CD4-positive, alpha-beta T cell (primary cell): ENCODE data around the gene KNG1. TPM values are rescaled to one million over a fixed set of nuclear protein-coding genes. Genes with fewer than 3 reads are reported as not detected.

Experiments
- ATAC-seq: fragments of 200-7000 bp; cut with Tn5 transposase; one replicate; pipeline ENCODE4 v1.10.0; 2022; ENCODE audit warnings: mild to moderate bottlenecking; ENCODE audit not compliant: poor library complexity
- CTCF ChIA-PET: fragments of 350-600 bp; sonication (Branson Sonifier 250); formaldehyde crosslinking; loops from one replicate; lab custom pipeline; 2021; ENCODE audit warnings: antibody characterized with exemption, inconsistent platforms; lab: Charles Lee
- POLR2A ChIA-PET: fragments of 350-600 bp; sonication (Branson Sonifier 250); formaldehyde crosslinking; loops from one replicate; lab custom pipeline; 2021; ENCODE audit warnings: antibody characterized with exemption, inconsistent platforms; lab: Charles Lee
- DNase-seq, 14 experiments: peaks; one replicate each; pipeline ENCODE4 v3.0.0-alpha.2; 2013 to 2020; ENCODE audit warnings: mixed read lengths in 2 of 14
- H3K27ac ChIP-seq, 2 donors: one replicate each; pipeline versions ENCODE4 v1.5.1 to v1.7.0; 2013; ENCODE audit warnings: low read length in 2 of 2, low read depth in 1 of 2, mild to moderate bottlenecking in 1 of 2
- H3K27me3 ChIP-seq, 2 experiments: 1 replicate in 1 of 2; 2 replicates in 1 of 2; pipeline versions ENCODE4 v1.6.1 to v1.7.0; 2013; ENCODE audit warnings: low read length in 2 of 2, control low read depth in 1 of 2, mild to moderate bottlenecking in 1 of 2, moderate library complexity in 1 of 2; ENCODE audit not compliant: insufficient read depth in 2 of 2, control insufficient read depth in 1 of 2
- H3K36me3 ChIP-seq: one replicate; pipeline ENCODE4 v1.6.1; 2013; ENCODE audit warnings: low read length, control low read depth; ENCODE audit not compliant: insufficient read depth
- H3K4me1 ChIP-seq: one replicate; pipeline ENCODE4 v1.6.1; 2013; ENCODE audit warnings: low read length, control low read depth; ENCODE audit not compliant: insufficient read depth
- H3K4me3 ChIP-seq: one replicate; pipeline ENCODE4 v1.5.1; 2013; ENCODE audit warnings: mild to moderate bottlenecking, low read length, moderate library complexity
- H3K9me3 ChIP-seq, 2 experiments: 1 replicate in 1 of 2; 2 replicates in 1 of 2; pipeline versions ENCODE4 v1.6.1 to v1.7.0; 2013; ENCODE audit warnings: low read length in 2 of 2, mild to moderate bottlenecking in 2 of 2, control low read depth in 1 of 2, moderate library complexity in 1 of 2; ENCODE audit not compliant: control insufficient read depth in 1 of 2, insufficient read depth in 1 of 2
- H3K27ac Mint-ChIP-seq: one replicate; pipeline ENCODE4 v1.8.0; 2020; ENCODE audit warnings: mixed read lengths
- H3K27me3 Mint-ChIP-seq: one replicate; pipeline ENCODE4 v1.8.0; 2021; ENCODE audit warnings: mixed read lengths
- H3K36me3 Mint-ChIP-seq: one replicate; pipeline ENCODE4 v1.8.0; 2021; ENCODE audit warnings: low read depth, mixed read lengths
- H3K4me1 Mint-ChIP-seq: one replicate; pipeline ENCODE4 v1.8.0; 2021; ENCODE audit warnings: low read depth, mixed read lengths
- H3K4me3 Mint-ChIP-seq: one replicate; pipeline ENCODE4 v1.8.0; 2020; ENCODE audit warnings: mild to moderate bottlenecking, mixed read lengths
- H3K9me3 Mint-ChIP-seq: one replicate; pipeline ENCODE4 v1.8.0; 2020; ENCODE audit warnings: mixed read lengths
- intact Hi-C, 2 experiments: fragments of 100-400 bp; cut with DNase I in 1 of 2; cut with micrococcal nuclease in 1 of 2; formaldehyde crosslinking; loops; one replicate each; pipeline versions ENCODE4 v1.15.1 to v1.9.0; 2023 to 2025; cut with DNase I, micrococcal nuclease
- total RNA-seq, 174 experiments: library from RNA in 2 of 174; stranded (reverse) in 2 of 174; gene quantifications; one replicate each; pipeline ENCODE4 v1.2.3 and lab custom pipeline; 2021 to 2026
- TF ChIP-seq, protein P1 (sequence below): fragments of 200-600 bp; IDR thresholded peaks from one replicate; pipeline ENCODE4 v1.8.0; 2022; ENCODE audit warnings: antibody characterized with exemption, mild to moderate bottlenecking

The KNG1 gene
- total RNA-seq, 2 experiments from 2014 or later: not detected

DNA sequence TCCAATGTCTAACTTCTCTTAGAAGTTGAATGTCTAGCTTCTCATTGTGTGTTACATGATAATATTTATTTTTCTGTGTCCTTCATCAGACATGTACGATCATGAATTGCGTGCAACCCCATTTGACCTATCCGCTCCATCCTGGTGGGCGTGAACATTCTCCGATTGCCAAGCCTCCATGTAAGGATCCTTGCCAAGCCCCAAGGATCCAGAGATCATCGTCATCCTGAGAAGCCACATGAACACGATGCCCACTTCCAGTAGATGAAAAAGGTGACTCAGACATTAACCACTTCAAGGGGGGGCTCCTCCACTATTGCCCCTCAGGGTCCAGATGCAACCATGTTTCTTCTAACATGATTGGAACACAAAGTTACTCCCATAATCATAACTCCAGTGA is 25.5 kb upstream of the KNG1 start:
- DNase-seq: no peak
- CTCF ChIA-PET: no interaction called here
- intact Hi-C loops: no loop called here
- Mint-ChIP-seq H3K4me3 (no peak overlapping the region), H3K27ac (no peak overlapping the region), H3K4me1 (no peaks in the 10 kb centered on the region), H3K9me3 (no peaks in the 10 kb centered on the region), H3K36me3 (no peaks in the 10 kb centered on the region), H3K27me3 (peaks cover 31% of the 10 kb centered on the region)
- Histone ChIP-seq H3K27me3 (no peaks in the 10 kb centered on the region), H3K4me3 (no peak overlapping the region), H3K36me3 (no peaks in the 10 kb centered on the region), H3K4me1 (no peaks in the 10 kb centered on the region), H3K27ac (no peak overlapping the region), H3K9me3 (no peaks in the 10 kb centered on the region)
- ATAC-seq: no peak
- POLR2A ChIA-PET: no interaction called here
- TF ChIP-seq, protein P1, sequence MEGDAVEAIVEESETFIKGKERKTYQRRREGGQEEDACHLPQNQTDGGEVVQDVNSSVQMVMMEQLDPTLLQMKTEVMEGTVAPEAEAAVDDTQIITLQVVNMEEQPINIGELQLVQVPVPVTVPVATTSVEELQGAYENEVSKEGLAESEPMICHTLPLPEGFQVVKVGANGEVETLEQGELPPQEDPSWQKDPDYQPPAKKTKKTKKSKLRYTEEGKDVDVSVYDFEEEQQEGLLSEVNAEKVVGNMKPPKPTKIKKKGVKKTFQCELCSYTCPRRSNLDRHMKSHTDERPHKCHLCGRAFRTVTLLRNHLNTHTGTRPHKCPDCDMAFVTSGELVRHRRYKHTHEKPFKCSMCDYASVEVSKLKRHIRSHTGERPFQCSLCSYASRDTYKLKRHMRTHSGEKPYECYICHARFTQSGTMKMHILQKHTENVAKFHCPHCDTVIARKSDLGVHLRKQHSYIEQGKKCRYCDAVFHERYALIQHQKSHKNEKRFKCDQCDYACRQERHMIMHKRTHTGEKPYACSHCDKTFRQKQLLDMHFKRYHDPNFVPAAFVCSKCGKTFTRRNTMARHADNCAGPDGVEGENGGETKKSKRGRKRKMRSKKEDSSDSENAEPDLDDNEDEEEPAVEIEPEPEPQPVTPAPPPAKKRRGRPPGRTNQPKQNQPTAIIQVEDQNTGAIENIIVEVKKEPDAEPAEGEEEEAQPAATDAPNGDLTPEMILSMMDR: no peak

DNA sequence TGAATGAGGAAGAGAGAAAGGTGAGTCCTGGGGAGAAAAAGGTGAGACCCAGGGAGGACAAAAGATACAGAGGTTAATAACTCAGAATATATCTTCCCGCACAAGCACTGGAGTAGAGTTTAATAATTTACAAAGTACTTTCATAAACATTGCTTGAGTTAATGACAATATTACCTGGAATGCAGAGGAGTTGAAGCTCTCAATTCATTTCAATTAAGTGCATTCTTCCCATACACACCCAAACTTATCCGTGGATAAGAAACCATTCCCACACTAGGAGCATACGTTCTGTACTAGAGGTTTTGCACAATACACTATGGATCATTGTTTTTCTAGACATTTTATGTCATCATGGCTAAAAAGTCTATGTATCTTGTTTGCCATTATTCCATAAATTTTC is 23.3 kb upstream of the KNG1 start:
- Histone ChIP-seq H3K27ac (no peak overlapping the region), H3K36me3 (no peaks in the 10 kb centered on the region), H3K9me3 (no peaks in the 10 kb centered on the region), H3K4me3 (no peak overlapping the region), H3K27me3 (no peaks in the 10 kb centered on the region), H3K4me1 (no peaks in the 10 kb centered on the region)
- DNase-seq: no peak
- Mint-ChIP-seq H3K36me3 (no peaks in the 10 kb centered on the region), H3K4me1 (no peaks in the 10 kb centered on the region), H3K4me3 (no peak overlapping the region), H3K27ac (no peak overlapping the region), H3K27me3 (peaks cover 20% of the 10 kb centered on the region), H3K9me3 (no peaks in the 10 kb centered on the region)
- CTCF ChIA-PET: no interaction called here
- POLR2A ChIA-PET: no interaction called here
- TF ChIP-seq, protein P1: no peak
- intact Hi-C loops: no loop called here
- no peak for ATAC-seq

DNA sequence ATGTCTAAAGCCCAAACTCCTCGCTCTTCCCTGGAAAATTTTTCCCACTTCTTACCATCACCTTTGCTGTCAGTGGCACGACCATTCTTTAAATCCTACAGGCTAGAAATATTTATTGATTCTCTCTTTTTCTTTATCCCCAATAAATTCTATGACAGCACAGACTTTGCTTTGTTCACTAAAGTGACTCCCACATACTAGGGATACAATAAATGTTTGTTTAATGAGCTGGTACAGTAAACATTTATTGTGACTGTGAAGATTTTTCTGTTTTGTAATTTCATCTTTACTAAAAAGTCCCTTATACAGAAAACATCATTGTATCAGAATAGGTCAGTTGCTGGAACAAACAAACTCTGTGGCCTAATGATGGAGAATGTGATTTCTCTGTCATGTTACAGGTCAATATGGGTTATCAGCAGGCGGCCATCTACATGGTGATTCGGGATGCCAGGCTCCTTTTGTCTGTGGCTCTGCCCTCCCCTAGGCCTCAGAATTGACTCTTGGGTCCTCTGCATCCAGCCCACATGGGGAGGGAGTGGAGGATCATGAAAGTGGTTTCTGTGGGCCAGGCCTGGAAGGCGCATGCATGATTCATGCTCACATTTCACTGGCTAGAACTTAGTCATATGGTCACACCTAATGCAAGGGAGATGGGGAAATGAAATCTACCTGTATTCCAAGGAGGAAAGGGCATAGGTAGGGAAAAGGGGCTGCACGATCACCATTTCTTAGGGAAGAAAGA is 22.7 kb upstream of the KNG1 start:
- Histone ChIP-seq H3K27ac (no peak overlapping the region), H3K27me3 (no peaks in the 10 kb centered on the region), H3K4me3 (no peak overlapping the region), H3K36me3 (no peaks in the 10 kb centered on the region), H3K9me3 (no peaks in the 10 kb centered on the region), H3K4me1 (no peaks in the 10 kb centered on the region)
- POLR2A ChIA-PET: no interaction called here
- no peak for DNase-seq
- ATAC-seq: no peak
- Mint-ChIP-seq H3K27ac (no peak overlapping the region), H3K4me1 (no peaks in the 10 kb centered on the region), H3K36me3 (no peaks in the 10 kb centered on the region), H3K27me3 (peaks cover 20% of the 10 kb centered on the region), H3K4me3 (no peak overlapping the region), H3K9me3 (no peaks in the 10 kb centered on the region)
- intact Hi-C loops: no loop called here
- TF ChIP-seq, protein P1: no peak
- CTCF ChIA-PET: no interaction called here
